IPS-11a (cell line): ENCODE measurements around the gene UTS2R.

Source experiments
- H3K4me3 ChIP-seq: one replicate; pipeline ENCODE4 v1.5.1; 2013; ENCODE audit warnings: low read depth, low read length, control low read depth

Gene UTS2R

GRCh38 chr17:82388223-82388921, 16.8 kb downstream of the UTS2R start:
- H3K4me3 ChIP-seq = no peak overlapping the region

DNA sequence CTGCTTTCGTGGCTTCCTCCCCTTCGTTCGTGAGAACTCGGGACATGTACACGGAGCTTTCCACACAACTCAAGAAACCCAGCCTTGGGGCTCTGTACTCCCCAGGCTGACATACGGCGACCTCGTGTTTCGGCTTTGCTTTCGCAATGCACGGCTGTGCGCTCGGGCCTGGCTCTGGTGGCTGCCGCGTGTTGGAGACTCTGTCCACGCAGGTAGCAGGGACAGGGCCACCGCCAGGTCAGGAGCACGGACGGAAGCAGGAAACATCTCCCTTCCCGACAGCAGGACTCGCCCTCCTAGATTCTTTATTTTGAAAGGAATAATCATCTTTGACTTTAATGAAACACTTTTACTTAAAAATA, 17.3 kb downstream of the UTS2R start:
- H3K4me3 ChIP-seq = no peak overlapping the region

GRCh38 chr17:82389379-82389778, 17.8 kb downstream of the UTS2R start:
- no peak overlapping the region for H3K4me3 ChIP-seq

DNA sequence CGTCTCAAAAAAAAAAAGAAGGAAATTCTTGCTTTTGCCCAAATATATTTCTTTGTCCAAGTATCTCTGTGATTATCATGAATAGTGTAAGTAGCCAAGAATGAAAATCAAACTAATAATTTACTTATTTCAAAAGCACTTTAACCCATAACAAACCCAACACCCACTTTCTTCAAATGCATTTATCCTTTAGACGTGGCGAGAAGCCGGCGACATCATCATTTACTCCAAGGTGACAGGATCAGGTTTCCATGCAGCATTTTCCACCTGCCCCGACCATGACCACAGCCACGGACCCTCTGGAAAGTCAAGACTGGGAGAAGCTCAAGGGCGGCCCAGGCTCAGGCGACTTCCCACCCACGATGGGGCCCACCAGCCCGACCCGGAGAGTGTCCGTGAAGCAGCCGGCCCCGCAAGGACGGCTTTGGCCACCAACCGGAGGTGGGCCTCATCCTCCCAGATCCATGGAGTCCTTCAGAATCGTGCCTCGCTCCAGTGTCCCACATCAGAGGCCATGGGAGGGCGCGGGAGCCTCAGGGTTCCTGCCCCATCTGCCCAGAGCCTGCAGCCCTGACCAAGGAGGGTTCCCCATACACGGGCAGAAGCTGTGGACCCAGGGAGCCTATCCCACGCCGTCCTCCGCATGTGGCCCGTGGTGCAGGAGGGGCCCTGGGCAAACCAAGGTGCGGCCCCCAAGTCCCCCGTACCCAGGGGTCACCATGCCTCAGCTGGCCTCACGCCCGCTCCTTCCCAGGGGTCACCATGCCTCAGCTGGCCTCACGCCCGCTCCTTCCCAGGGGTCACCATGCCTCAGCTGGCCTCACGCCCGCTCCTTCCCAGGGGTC, 18.7 kb downstream of the UTS2R start:
- no peak overlapping the region for H3K4me3 ChIP-seq

- H3K4me3 ChIP-seq = no peak overlapping the region
These were observed 19.4 kb downstream of the UTS2R start for GRCh38 chr17:82390860-82391435.

GRCh38 chr17:82391496-82392066, 20.0 kb downstream of the UTS2R start:
- no peak overlapping the region for H3K4me3 ChIP-seq

DNA sequence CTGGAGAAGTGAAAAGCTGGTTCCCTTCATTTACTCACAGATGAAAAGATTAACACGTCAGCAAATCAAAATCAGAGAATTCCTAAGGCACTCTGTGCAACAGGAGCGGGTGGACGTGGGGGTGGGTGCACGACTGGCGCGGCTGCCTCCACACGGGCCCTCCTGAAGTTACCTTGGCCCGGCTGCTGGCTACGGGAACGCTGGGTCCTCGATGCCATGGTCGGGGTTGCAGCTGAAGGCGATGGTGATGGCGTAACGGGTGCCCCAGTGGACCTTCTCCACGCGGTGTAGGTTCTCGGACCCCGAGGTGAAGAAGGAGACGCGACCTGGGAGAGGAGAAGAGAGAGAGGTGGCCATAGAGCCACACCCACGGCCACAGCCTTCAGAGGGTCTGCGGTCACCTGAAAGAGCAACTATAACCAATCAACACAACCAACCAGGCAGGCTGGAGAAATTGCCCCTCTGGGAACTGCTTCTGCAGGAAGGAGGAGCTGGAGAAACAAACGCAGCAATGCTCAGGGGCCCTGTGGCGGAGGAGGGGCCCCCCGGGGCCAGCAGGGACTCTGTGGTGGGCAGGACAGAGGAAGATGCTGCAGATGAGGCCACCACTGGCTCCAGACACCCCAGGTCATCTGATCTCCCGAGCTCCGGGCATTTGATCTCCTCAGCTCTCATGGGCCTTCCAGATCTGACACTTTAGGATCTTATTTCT, 20.8 kb downstream of the UTS2R start:
- no peak overlapping the region for H3K4me3 ChIP-seq

DNA sequence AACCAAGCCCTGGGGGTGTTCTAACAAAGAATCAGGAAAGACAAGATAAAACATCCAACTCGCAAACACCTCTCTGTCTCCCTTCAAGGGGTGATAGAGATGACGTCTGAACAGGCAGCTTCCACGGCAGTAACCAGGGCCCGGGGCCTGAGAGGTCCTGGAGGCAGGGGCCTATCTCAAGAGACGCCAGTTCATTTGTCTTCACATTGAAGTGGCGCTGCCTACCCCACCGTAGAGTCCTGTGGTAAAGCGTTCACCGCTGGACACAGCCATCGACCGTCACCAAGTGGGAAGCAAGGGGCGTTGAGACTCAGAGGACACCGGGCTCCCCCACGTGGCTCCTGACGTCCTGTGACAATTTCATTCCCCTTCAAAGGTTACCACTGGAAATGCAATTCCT, 21.4 kb downstream of the UTS2R start:
- H3K4me3 ChIP-seq = no peak overlapping the region

GRCh38 chr17:82394278-82394677, 22.7 kb downstream of the UTS2R start:
- H3K4me3 ChIP-seq = no peak overlapping the region

DNA sequence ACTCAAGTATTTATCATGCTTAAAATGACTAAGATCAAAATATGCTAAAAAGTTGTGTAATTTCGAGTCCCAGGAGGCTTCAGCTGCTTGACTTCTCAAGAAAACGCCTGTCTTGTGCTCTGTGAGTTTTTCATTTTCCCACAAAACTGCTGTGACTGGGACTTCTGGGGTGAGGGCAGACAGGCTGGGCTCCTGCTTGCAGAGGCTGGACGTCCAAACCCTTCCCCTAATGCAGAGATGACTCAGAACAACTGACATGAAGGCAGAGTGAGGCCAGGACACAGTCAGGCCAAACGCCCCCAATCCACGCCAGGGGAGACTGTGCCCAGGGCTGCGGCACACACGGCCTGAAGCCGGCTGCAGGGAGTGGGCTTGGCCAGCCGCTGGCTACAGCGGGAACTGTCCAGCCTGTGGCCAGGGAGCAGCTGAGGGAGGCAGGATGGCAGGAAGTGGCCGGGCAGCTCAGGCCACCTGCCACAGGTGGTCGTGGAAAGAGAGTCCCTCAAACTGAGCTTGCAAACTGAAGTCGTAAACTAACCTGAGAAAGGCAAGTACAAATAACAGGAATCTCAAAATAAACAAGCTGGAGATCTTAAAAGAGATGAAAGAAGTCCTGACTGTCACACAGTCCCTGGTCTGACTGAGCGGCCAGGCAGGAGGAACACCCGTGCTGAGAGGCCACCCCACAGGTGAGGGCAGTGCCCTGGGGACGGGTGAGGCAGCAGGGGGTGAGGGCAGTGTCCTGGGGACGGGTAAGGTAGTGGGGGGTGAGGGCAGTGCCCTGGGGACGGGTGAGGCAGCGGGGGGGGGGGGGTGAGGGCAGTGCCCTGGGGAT, 25.3 kb downstream of the UTS2R start:
- no peak overlapping the region for H3K4me3 ChIP-seq

GRCh38 chr17:82397449-82398335, 26.1 kb downstream of the UTS2R start:
- H3K4me3 ChIP-seq = no peak overlapping the region

DNA sequence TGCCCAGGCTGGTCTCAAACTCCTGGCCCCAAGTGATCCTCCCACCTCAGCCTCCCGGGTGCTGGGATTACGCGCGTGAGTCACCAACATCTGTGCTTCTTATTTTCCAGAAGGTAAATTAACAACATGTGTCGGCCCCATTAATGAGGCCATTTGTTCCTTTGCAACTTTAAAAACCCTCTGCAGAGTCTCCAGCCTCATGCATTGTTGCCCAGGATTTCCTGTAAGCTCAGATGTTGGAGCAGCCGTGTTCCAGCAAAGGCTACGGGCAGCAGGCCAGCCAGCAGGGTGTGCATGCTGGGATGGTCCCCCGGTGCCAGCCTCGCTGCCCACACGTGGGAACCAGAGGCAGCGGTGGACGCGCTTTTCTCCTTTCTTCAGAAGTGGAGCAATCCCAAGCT, 27.5 kb downstream of the UTS2R start:
- no peak overlapping the region for H3K4me3 ChIP-seq

- no peak overlapping the region for H3K4me3 ChIP-seq
These were observed 28.1 kb downstream of the UTS2R start for GRCh38 chr17:82399601-82400101.

GRCh38 chr17:82400206-82400605, 28.6 kb downstream of the UTS2R start:
- no peak overlapping the region for H3K4me3 ChIP-seq

DNA sequence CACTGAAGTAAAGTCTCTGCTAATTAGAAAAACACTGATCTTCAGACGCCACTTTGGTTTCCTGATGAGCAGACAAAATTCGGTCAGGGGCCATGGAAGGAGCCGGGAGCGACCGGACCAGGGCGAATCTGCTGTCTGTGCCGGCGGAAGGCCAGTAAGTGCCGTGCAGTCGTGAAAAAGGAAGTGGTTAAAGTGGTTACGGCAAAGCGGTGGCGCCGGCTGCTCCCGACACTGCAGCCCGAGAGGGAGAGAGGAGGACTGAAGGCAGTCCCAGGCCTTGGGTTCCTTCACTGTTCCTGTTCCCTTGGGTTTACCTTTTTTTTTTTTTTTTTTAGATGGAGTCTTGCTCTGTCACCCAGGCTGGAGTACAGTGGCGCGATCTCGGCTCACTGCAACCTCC, 29.3 kb downstream of the UTS2R start:
- no peak overlapping the region for H3K4me3 ChIP-seq

DNA sequence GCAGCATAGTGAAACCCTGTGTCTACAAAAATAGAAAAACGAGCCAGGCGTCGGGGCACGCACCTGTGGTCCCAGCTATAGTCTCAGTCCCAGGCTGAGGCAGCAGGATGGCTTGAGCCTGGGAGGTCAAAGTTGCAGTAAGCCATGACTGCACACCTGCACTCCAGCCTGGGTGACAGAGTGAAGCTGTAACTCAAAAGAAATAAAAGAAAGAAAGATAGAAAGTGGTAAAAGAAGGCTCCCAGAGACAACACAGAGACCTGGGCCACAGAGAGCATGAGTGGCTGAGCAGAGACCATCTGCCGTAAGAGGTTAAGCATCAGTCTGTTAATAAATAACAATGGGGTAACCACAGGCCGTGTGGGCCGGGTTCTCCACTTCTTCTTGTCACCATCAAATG, 31.3 kb downstream of the UTS2R start:
- no peak overlapping the region for H3K4me3 ChIP-seq

GRCh38 chr17:82403662-82404660, 32.4 kb downstream of the UTS2R start:
- no peak overlapping the region for H3K4me3 ChIP-seq

- no peak overlapping the region for H3K4me3 ChIP-seq
These were observed 33.5 kb downstream of the UTS2R start for GRCh38 chr17:82405051-82405450.
